GM19025 (cell line): Measurements from ENCODE around the gene PIK3R5.
"Not testable (repeated sequence)": the region's sequence is repeated elsewhere in the genome, so short reads cannot be mapped to it uniquely, and the experiment has no call there.

Experiments used
- ATAC-seq: cut with Tn5 transposase; IDR thresholded peaks from one replicate; pipeline ENCODE4 v1.9.1; 2021; ENCODE audit warnings: mild to moderate bottlenecking, low read depth, moderate library complexity; ENCODE audit not compliant: unreplicated experiment

Gene PIK3R5

GRCh38 chr17:8885163-8885966 lies 80.1 kb downstream of the PIK3R5 start:
- not testable (repeated sequence) for ATAC-seq

DNA sequence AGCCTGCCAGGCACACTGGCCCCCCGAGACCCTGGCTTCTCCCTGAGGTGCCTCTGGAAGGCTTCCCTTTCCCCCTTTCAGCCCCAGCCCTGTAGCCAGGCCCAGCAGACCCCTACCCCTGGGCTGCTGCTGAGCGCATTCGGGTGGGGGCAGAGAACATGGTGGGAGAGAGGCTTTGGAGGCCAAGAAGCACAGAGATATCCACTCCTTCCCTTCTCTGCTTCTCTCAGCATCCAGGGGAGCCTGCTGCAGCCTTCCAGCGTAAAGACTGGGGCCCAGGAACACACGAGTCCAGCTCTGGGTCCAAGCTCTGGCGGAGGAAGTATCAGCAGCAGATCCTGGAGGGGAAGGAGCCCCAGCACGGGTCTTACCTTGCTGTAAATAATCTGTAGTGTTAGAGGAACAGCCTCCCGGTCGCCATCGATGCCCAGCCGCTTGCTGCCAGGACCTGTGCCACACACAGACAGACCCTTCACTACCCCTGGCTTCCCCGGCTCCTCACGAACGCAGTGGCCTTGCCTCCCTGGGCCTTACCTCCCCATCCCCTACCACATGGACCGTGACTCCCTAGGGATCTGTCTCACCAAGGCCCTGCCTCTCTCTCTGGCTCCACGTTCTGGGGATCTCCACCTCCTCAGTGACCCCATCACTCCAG lies 81.0 kb downstream of the PIK3R5 start:
- no peak for ATAC-seq

DNA sequence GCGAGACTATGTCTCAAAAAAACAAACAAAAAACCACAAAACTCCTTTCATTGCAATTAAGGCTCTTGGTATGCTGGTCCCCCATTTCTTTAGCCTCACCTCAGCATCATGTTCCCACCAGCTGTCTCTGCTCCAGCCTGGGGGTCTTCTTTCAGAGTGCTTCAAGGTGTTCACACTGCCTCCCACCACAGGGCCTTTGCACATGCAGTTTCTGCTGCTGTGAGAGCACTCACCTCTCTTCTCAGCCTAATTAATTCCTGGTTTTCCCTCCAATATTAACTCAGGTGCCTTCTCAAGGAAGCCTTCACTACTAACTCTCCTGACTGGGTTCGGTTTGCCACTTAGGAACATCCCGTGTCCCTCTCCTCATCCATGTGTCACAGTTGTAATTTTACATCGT lies 82.2 kb downstream of the PIK3R5 start:
- no peak for ATAC-seq

GRCh38 chr17:8881606-8882005 lies 83.9 kb downstream of the PIK3R5 start:
- ATAC-seq: no peak

DNA sequence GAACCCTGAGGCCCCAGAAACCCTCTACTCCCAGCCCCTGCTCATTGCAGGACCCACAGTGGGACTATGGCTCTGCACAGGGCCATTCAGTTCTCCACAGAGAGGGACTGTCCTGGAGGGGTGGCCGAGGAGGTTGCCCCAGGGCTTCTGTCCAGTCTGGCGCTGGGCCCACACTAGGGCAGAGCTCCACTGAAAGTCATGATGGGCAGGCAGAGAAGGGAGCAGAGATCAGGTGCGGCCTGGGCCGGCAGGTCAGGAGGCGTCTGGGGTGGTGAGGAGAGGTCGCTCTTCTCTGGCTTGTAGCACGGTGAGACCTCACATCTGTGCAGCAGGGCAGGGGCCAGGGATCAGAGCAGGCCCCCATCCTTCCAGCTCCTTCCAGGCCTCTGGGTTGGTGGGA lies 85.0 kb downstream of the PIK3R5 start:
- ATAC-seq: no peak

GRCh38 chr17:8879410-8879809 lies 86.1 kb downstream of the PIK3R5 start:
- ATAC-seq: no peak

GRCh38 chr17:8877984-8878383 lies 87.5 kb downstream of the PIK3R5 start:
- no peak for ATAC-seq

- no peak for ATAC-seq
These were observed 89.5 kb downstream of the PIK3R5 start for GRCh38 chr17:8875957-8876356.

DNA sequence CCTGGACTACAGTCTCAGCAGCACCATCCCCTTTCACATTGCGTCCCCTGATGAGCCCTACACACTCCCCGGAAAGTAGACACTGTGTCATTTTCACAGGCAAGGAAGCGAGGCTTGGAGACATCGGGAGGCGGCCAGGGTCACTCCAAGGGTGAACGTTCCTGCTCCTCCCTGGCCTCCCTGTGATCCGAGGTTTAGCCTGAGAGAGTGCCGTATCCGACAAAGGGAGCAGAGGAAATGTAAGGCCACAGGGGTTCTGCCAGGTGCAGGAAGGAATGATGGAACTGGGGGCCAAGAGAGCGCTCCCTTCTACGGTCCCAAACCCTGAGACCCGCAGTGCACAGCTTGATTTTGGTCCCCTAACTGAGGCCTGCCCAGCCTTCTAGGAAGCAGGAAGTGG lies 90.1 kb downstream of the PIK3R5 start:
- no peak for ATAC-seq

GRCh38 chr17:8873801-8874715 lies 91.4 kb downstream of the PIK3R5 start:
- ATAC-seq: no peak

DNA sequence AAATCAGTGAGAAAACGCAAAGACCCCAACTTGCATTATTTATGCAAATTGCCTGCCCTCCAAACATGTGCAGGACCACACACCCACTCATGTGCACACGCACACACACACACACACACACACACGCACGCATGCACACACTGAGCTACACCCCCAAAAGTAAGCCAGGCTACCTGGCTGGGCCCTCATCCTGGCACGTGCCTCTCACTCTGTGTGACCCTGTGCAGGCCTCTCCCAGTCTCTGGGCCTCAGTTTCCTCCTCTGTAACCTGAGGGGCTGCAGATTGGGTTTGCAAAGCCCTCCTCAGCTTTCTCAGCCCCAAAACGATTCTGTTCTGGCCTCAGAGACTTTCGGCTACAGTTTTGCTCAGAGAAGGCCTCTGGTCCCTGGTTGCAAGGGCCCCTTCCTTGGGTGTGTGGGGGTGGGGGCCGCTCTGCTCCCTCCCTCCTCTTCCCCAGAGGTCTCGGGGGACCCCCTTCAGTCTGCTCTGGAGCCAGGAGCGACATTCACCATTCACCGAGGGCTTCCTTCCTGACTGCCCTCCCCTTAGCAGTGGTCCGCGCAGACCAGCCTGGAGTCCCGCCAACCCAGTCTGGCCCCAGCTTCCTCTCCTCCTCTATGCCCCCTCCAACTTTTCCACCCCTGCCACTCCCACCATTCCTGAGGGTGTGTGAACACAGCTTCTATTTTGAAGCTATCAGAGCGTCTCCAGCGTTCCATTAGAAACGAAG lies 92.6 kb downstream of the PIK3R5 start:
- no peak for ATAC-seq

- ATAC-seq: no peak
These were observed 93.3 kb downstream of the PIK3R5 start for GRCh38 chr17:8872036-8872704.

- no peak for ATAC-seq
These were observed 94.4 kb downstream of the PIK3R5 start for GRCh38 chr17:8871081-8871581.

DNA sequence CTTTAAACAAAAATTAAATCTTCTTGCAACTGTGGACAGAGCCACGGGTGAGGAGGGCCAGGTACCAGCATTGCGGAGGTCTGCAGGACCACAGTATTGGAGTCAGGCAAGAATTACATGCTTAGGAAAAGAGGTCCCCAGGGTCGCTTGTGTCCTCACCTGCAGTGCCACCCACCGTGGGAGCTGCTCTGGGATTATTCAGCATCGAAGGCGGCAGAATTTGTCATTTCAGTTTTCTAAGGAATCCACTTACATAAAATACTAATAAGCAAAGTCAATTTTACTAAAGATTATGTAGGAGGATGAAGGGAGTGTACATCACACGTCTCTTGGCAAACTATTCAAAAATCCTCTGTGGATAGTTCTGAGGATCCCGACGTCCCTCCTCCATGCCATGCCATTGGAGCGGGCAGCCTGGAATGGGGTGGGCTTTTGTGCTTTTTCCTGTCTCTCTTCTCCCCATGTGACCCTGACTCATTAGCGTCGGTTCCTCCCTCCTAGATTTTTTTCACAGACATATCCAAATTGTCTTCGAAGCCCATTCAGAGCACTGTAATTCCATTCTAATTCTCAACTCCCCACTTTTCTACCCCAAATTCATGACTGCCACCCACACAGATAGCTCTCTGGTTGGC lies 95.0 kb downstream of the PIK3R5 start:
- ATAC-seq: no peak

DNA sequence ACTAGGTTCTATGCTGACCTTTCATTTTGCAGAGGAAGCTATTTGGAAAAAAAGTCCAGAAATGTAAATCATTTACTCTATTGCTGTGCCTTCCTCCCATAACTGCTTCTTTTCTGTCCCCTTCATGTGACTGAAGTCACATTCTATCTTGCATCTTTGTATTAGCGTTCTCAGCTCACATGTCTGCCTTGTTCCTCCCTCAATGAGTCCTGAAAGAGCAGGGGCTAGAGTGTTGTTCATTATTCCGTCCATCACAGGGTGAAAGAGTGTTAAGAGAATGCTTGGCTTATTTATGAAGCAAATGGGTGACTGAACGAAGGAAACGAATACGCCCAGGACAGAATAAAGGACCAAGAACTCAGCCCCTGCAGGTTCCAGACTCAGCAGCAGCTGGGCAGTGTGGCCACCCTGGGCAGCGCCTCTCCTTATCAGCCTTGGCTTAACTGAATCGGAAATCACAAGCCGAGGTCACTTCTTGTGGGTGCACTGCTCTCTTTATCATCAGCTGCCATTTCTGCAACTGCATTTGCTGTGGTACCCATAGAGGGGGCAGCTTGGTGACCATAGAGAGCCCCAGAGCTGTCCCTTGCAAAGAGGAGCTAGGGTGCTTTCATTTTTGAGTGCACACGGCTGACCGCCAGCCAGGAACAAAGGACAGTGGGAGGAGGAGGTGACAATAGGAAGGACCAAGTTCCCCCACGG lies 96.2 kb downstream of the PIK3R5 start:
- no peak for ATAC-seq

GRCh38 chr17:8868529-8868951 lies 97.0 kb downstream of the PIK3R5 start:
- peak; percentile 57 for ATAC-seq

DNA sequence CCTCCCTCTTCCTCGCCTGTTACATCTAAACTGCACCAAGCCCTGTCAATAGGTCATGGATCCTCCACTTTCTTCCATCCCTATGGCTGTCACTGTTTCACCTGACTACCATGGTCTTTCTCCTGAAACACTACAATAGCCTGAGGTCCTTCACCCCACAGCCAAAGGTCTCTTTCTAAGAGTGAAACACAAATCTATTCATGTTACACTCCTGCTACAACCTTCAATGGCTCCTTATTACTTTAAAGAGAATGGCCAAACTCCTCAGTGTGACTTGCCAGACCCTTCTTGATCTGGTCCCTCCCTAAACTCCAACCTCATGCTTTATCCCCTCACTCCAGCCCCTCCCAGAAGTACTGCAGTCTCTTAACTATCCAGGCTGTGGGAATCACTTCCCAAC lies 97.4 kb downstream of the PIK3R5 start:
- no peak for ATAC-seq

DNA sequence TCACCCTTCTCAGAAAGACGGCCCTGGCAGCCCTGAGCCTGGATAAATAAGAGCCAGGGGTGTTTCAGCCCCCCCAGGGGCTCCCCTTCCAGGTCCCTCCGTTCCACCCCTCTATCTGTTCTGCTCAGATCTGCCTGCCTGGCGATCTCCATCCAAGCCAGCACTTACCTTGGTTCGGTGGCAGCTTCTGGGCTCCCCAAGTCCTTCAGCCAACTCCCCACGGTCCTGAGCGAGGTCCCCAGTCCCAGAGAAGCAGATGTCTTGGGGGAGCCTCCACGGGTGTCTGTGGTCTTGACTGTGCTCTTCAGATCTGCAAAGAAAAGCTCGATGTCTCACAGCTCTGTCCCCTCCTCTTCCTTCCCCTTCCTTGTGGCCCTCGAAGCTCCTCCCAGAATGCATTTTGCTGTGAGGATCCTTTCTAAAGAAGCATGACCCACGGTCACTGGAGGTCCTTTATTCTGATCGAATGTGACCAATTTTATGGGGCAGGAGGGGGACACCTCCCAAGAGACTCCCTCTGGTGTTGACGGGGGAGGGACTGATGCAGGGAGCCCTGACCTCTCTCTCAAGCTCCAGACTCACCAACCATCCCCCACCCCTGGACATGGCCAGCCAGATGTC lies 98.0 kb downstream of the PIK3R5 start, which contains the start of gene PIK3R6:
PIK3R6 (minus strand) TSS at position 314 of the 621 bp plus-strand sequence. CDS start 17,880 bp downstream, outside the sequence.
- no peak for ATAC-seq
